Calu3 (cell line): ENCODE data around the gene EHBP1. TPM values are rescaled to one million over a fixed set of nuclear protein-coding genes. Genes with fewer than 3 reads are reported as not detected.
A peak's percentile ranks its signal among the peaks of the same experiment; 100 is the strongest.

ENCODE experiments used
- BruUV-seq: library from RNA; stranded (reverse); fragments of 400-500 nt; replicated peaks from 2 replicates; lab custom pipeline; 2021; lab: Mats Ljungman, UMichigan
- CTCF ChIA-PET: fragments of 300-600 bp; sonication (Branson Sonifier 250); formaldehyde crosslinking; loops from one replicate; lab custom pipeline; 2022; ENCODE audit warnings: antibody characterized with exemption; lab: Charles Lee
- DNase-seq: peaks from one replicate; pipeline ENCODE4 v3.0.0; 2022
- H3K27ac Mint-ChIP-seq: one replicate; pipeline ENCODE4 v1.8.0; 2022; ENCODE audit warnings: mixed read lengths; ENCODE audit not compliant: unreplicated experiment
- H3K27me3 Mint-ChIP-seq: one replicate; pipeline ENCODE4 v1.8.0; 2022; ENCODE audit warnings: mixed read lengths; ENCODE audit not compliant: unreplicated experiment
- H3K36me3 Mint-ChIP-seq: one replicate; pipeline ENCODE4 v1.8.0; 2022; ENCODE audit warnings: mild to moderate bottlenecking, moderate library complexity, mixed read lengths; ENCODE audit not compliant: insufficient read depth, unreplicated experiment
- H3K4me1 Mint-ChIP-seq: one replicate; pipeline ENCODE4 v1.8.0; 2022; ENCODE audit warnings: mild to moderate bottlenecking, low read depth, mixed read lengths; ENCODE audit not compliant: unreplicated experiment
- H3K4me3 Mint-ChIP-seq: one replicate; pipeline ENCODE4 v1.8.0; 2022; ENCODE audit warnings: mild to moderate bottlenecking, low read depth, moderate library complexity, mixed read lengths; ENCODE audit not compliant: unreplicated experiment
- H3K9me3 Mint-ChIP-seq: one replicate; pipeline ENCODE4 v1.8.0; 2022; ENCODE audit warnings: low read depth, mixed read lengths; ENCODE audit not compliant: unreplicated experiment
- CTCF ChIP-seq: fragments of 200-600 bp; IDR thresholded peaks from one replicate; pipeline ENCODE4 v1.8.0; 2022; ENCODE audit warnings: antibody characterized with exemption; ENCODE audit not compliant: unreplicated experiment
- intact Hi-C: fragments of 100-400 bp; cut with micrococcal nuclease; formaldehyde crosslinking; loops from one replicate; pipeline ENCODE4 v1.10.0; 2022; ENCODE audit not compliant: unreplicated experiment
- total RNA-seq: library from RNA; stranded (reverse); gene quantifications from 2 replicates; pipeline ENCODE4 v1.2.3, GENCODE V29; 2022

Gene EHBP1
- total RNA-seq, 1 experiment from 2014 or later: 82.9 TPM

DNA sequence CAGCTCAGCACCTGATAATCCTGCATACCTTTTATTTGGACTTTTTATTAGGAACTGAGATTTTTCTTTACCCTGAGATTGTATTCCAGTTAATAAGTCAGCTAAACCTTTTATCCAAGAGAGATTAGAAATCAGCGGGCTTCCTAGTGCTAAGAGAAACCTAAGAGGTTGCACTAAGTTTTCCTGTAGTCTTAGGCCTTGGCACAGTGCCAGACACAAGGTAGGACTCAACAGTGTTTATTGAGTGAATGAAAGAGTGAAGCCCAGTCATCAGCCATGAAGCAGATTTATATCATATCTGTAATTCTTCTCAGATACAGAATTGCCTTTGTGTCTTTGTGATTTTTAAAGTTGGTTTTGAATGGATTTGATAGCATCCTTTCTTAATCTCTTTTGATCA lies 358.7 kb downstream of the EHBP1 start:
- intact Hi-C loops: loop anchor here (5.0 to 10.0 kb wide), 2 partner anchors 123 to 421 kb away; no protein-coding TSS in a partner anchor
- H3K27ac Mint-ChIP-seq: no peak overlapping the region
- no peaks in the 10 kb centered on the region for H3K27me3 Mint-ChIP-seq
- no peak overlapping the region for H3K4me3 Mint-ChIP-seq
- H3K36me3 Mint-ChIP-seq: peaks cover 12% of the 10 kb centered on the region
- H3K9me3 Mint-ChIP-seq: no peaks in the 10 kb centered on the region
- BruUV-seq: no TSS peak
- CTCF ChIA-PET: no interaction called here
- TF ChIP-seq CTCF: no peak
- peak; percentile 49 for DNase-seq
- no peaks in the 10 kb centered on the region for H3K4me1 Mint-ChIP-seq

GRCh38 chr2:63064661-63065060 lies 359.1 kb downstream of the EHBP1 start:
- H3K9me3 Mint-ChIP-seq: no peaks in the 10 kb centered on the region
- H3K27me3 Mint-ChIP-seq: no peaks in the 10 kb centered on the region
- no peak for TF ChIP-seq CTCF
- no peak overlapping the region for H3K4me3 Mint-ChIP-seq
- no TSS peak for BruUV-seq
- no peak for DNase-seq
- no peaks in the 10 kb centered on the region for H3K4me1 Mint-ChIP-seq
- H3K36me3 Mint-ChIP-seq: peaks cover 7% of the 10 kb centered on the region
- intact Hi-C loops: loop anchor here (5.0 to 10.0 kb wide), 2 partner anchors 123 to 420 kb away; no protein-coding TSS in a partner anchor
- no peak overlapping the region for H3K27ac Mint-ChIP-seq
- CTCF ChIA-PET: no interaction called here

DNA sequence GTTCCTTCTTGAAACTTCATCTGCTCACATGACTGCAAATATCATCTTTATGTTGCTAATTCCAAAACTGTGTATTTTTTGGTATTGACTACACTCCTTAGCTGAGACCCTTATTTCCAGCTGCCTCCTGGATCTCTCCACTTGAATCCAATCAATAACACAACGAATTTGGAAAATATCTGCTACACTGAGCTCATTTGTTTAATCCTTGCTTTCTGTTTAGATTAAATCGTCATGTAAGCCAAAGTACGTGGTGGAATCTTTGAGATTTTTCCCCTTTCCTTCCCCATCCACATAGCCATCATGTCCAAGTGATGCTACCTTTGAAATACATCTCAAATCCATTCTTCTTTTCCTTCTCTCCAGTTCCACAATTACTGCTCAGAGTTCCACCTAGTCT lies 360.8 kb downstream of the EHBP1 start:
- no peaks in the 10 kb centered on the region for H3K36me3 Mint-ChIP-seq
- H3K27me3 Mint-ChIP-seq: no peaks in the 10 kb centered on the region
- CTCF ChIA-PET: interaction anchor here (0.5 kb wide), 1 partner anchor 16 kb away, joined by 3 read pairs; no protein-coding TSS in a partner anchor
- no peak for TF ChIP-seq CTCF
- H3K27ac Mint-ChIP-seq: no peak overlapping the region
- no TSS peak for BruUV-seq
- no peak for DNase-seq
- intact Hi-C loops: loop anchor here (10.0 kb wide), 1 partner anchor 419 kb away; no protein-coding TSS in a partner anchor
- no peaks in the 10 kb centered on the region for H3K9me3 Mint-ChIP-seq
- no peaks in the 10 kb centered on the region for H3K4me1 Mint-ChIP-seq
- no peak overlapping the region for H3K4me3 Mint-ChIP-seq

DNA sequence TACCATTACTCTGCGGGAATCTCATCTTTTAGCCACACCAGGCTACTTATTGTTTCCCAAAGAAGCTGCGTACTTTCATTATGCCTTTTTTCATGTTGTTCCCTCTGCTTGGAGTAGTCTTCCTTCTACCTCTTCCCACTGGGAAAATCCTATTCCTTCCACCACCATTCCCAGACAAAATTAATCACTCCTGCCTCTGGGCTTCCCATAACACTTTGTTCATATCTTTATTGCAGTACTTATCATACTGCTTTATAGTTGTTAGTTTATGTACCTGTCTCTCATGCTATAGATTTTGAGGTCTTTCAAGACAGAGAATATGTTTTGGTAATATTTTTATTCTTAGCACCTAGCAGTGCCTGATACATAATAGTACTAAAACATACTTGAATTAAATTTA lies 361.3 kb downstream of the EHBP1 start:
- intact Hi-C loops: loop anchor here (10.0 kb wide), 1 partner anchor 418 kb away; no protein-coding TSS in a partner anchor
- no peaks in the 10 kb centered on the region for H3K4me1 Mint-ChIP-seq
- BruUV-seq: no TSS peak
- CTCF ChIA-PET: interaction anchor here (0.5 kb wide), 1 partner anchor 17 kb away, joined by 3 read pairs; no protein-coding TSS in a partner anchor
- no peaks in the 10 kb centered on the region for H3K36me3 Mint-ChIP-seq
- H3K4me3 Mint-ChIP-seq: no peak overlapping the region
- no peak overlapping the region for H3K27ac Mint-ChIP-seq
- no peak for TF ChIP-seq CTCF
- H3K27me3 Mint-ChIP-seq: no peaks in the 10 kb centered on the region
- no peaks in the 10 kb centered on the region for H3K9me3 Mint-ChIP-seq
- DNase-seq: no peak
